GM23248 (cell line): Measurements from ENCODE around the gene EFEMP2.
"Not testable (repeated sequence)": the region's sequence is repeated elsewhere in the genome, so short reads cannot be mapped to it uniquely, and the experiment has no call there.

Experiments
- EZH2 ChIP-seq: fragments of 200-600 bp; sonication (generic); IDR thresholded peaks from 2 replicates; pipeline ENCODE4 v1.6.1; 2018; ENCODE audit warnings: antibody characterized with exemption, mild to moderate bottlenecking; ENCODE audit not compliant: insufficient read depth, poor library complexity, severe bottlenecking
- EZH2phosphoT487 ChIP-seq: fragments of 200-600 bp; sonication (generic); IDR thresholded peaks from 2 replicates; pipeline ENCODE4 v1.6.1; 2018; ENCODE audit warnings: antibody characterized with exemption, moderate library complexity, mild to moderate bottlenecking, low read depth; ENCODE audit not compliant: insufficient read depth

- TF ChIP-seq EZH2, EZH2phosphoT487: not testable (repeated sequence)
These were observed 23.9 kb downstream of the EFEMP2 start for GRCh38 chr11:65848693-65849092.
